Prostate gland (tissue), 2 donors: Measurements from ENCODE around the gene ERCC4.

Source experiments
- POLR2A ChIP-seq: fragments of 450-650 bp; IDR thresholded peaks from one replicate; pipeline ENCODE4 v1.6.1; 2016; ENCODE audit warnings: antibody characterized with exemption, mild to moderate bottlenecking
- TF ChIP-seq, protein P1 (sequence below), 4 experiments: fragments of 200-600 bp in 2 of 4; fragments of 450-650 bp in 2 of 4; sonication (generic) in 2 of 4; IDR thresholded peaks; 1 replicate in 3 of 4; 2 replicates in 1 of 4; pipeline ENCODE4 v1.5.1; 2016 to 2019; ENCODE audit warnings: antibody characterized with exemption in 4 of 4, mild to moderate bottlenecking in 2 of 4, moderate library complexity in 2 of 4

DNA sequence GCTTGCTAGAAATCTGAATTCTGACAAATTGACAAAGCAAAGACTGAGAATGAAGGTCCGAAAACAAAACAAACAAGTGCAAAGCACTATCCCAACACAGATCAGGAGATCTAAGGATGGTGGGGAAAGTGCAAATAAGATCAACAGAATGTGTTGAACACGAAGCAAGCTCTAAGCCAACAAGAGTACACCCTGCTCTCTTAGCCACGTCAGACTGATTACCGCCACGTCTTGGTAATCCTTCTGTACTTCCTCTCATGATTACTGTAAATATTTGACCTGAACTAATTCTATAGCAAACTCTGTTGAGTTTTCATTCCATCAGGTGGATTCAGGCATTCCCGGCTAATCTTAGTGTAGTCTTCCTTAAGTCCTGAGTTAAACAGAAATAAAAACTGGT is 34.3 kb upstream of the ERCC4 start:
- TF ChIP-seq POLR2A = no peak
- TF ChIP-seq, protein P1, sequence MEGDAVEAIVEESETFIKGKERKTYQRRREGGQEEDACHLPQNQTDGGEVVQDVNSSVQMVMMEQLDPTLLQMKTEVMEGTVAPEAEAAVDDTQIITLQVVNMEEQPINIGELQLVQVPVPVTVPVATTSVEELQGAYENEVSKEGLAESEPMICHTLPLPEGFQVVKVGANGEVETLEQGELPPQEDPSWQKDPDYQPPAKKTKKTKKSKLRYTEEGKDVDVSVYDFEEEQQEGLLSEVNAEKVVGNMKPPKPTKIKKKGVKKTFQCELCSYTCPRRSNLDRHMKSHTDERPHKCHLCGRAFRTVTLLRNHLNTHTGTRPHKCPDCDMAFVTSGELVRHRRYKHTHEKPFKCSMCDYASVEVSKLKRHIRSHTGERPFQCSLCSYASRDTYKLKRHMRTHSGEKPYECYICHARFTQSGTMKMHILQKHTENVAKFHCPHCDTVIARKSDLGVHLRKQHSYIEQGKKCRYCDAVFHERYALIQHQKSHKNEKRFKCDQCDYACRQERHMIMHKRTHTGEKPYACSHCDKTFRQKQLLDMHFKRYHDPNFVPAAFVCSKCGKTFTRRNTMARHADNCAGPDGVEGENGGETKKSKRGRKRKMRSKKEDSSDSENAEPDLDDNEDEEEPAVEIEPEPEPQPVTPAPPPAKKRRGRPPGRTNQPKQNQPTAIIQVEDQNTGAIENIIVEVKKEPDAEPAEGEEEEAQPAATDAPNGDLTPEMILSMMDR (IDR thresholded peaks at IDR 0.05) = no peak
